Neural cell (in vitro differentiated cells): ENCODE measurements around the gene DGKQ. TPM values are rescaled to one million over a fixed set of nuclear protein-coding genes. Genes with fewer than 3 reads are reported as not detected.

Experiments used
- H2AFZ ChIP-seq: fragments of 200-600, 300-800 bp; sonication (generic), shearing (Covaris generic); 2 replicates; pipeline ENCODE4 v1.6.0; 2014; ENCODE audit warnings: low read depth, mild to moderate bottlenecking, antibody characterized with exemption, low read length, moderate library complexity
- H3F3A ChIP-seq: fragments of 200-600 bp; shearing (Covaris generic); 2 replicates; pipeline ENCODE4 v1.6.1; 2016; ENCODE audit warnings: mild to moderate bottlenecking, moderate library complexity, mixed read lengths, antibody characterized with exemption, low read length; ENCODE audit not compliant: insufficient read depth, poor library complexity, severe bottlenecking
- H3K27ac ChIP-seq: fragments of 200-600, 300-800 bp; sonication (generic), shearing (Covaris generic); 2 replicates; pipeline ENCODE4 v1.5.1; 2014; ENCODE audit warnings: mild to moderate bottlenecking, low read length, moderate library complexity
- H3K27me3 ChIP-seq: fragments of 300-800, 200-600 bp; sonication (generic), shearing (Covaris generic); 2 replicates; pipeline ENCODE4 v1.6.0; 2014; ENCODE audit warnings: mild to moderate bottlenecking, low read depth, low read length, moderate library complexity; ENCODE audit not compliant: insufficient read depth
- H3K36me3 ChIP-seq: fragments of 300-800, 200-600 bp; sonication (generic), shearing (Covaris generic); 2 replicates; pipeline ENCODE4 v1.5.1; 2014; ENCODE audit warnings: mild to moderate bottlenecking, antibody characterized with exemption, low read length, moderate library complexity; ENCODE audit not compliant: insufficient read depth
- H3K4me2 ChIP-seq: fragments of 300-800, 200-600 bp; sonication (generic), shearing (Covaris generic); 2 replicates; pipeline ENCODE4 v1.6.0; 2014; ENCODE audit warnings: mild to moderate bottlenecking, low read length
- H3K4me3 ChIP-seq: fragments of 300-800, 200-600 bp; sonication (generic), shearing (Covaris generic); 2 replicates; pipeline ENCODE4 v1.5.1; 2014; ENCODE audit warnings: mild to moderate bottlenecking, low read length, moderate library complexity
- H3K79me2 ChIP-seq: fragments of 200-600 bp; shearing (Covaris generic); replicated peaks from 2 replicates; pipeline ENCODE4 v1.6.0; 2014; ENCODE audit warnings: mild to moderate bottlenecking, low read length, moderate library complexity; ENCODE audit not compliant: insufficient read depth
- H3K9ac ChIP-seq: fragments of 300-800, 200-600 bp; sonication (generic), shearing (Covaris generic); 2 replicates; pipeline ENCODE4 v1.6.1; 2016; ENCODE audit warnings: mild to moderate bottlenecking, low read length, mixed read lengths
- H3K9me2 ChIP-seq: fragments of 200-600 bp; shearing (Covaris generic); 2 replicates; pipeline ENCODE4 v1.6.1; 2016; ENCODE audit warnings: mild to moderate bottlenecking, low read length, mixed read lengths; ENCODE audit not compliant: insufficient read depth
- H3K9me3 ChIP-seq: fragments of 200-600, 300-800 bp; sonication (generic), shearing (Covaris generic); 2 replicates; pipeline ENCODE4 v1.6.1; 2016; ENCODE audit warnings: mild to moderate bottlenecking, mixed run types, low read length, moderate library complexity, mixed read lengths
- H4K20me1 ChIP-seq: fragments of 200-600 bp; shearing (Covaris generic); 2 replicates; pipeline ENCODE4 v1.6.1; 2016; ENCODE audit warnings: mild to moderate bottlenecking, mixed run types; ENCODE audit not compliant: insufficient read depth
- CTCF ChIP-seq: fragments of 450-650 bp; IDR thresholded peaks from 2 replicates; pipeline ENCODE4 v1.5.1; 2014; ENCODE audit warnings: antibody characterized with exemption, mild to moderate bottlenecking, moderate library complexity; ENCODE audit not compliant: poor library complexity, severe bottlenecking
- EP300 ChIP-seq: fragments of 450-650 bp; conservative IDR thresholded peaks from 2 replicates; pipeline ENCODE4 v1.6.1; 2014; ENCODE audit warnings: antibody characterized with exemption, mild to moderate bottlenecking, moderate library complexity; ENCODE audit not compliant: poor library complexity, severe bottlenecking
- EZH2 ChIP-seq: fragments of 200-600, 300-800 bp; shearing (Covaris generic), sonication (generic); IDR thresholded peaks from 2 replicates; pipeline ENCODE4 v1.6.1; 2014; ENCODE audit warnings: antibody characterized with exemption, low read length, borderline replicate concordance, mild to moderate bottlenecking; ENCODE audit not compliant: insufficient read depth, poor library complexity, severe bottlenecking
- MXI1 ChIP-seq: fragments of 450-650 bp; conservative IDR thresholded peaks from 2 replicates; pipeline ENCODE4 v1.6.1; 2014; ENCODE audit warnings: antibody characterized with exemption, mild to moderate bottlenecking; ENCODE audit not compliant: poor library complexity, severe bottlenecking
- POLR2AphosphoS5 ChIP-seq: IDR thresholded peaks from 2 replicates; pipeline ENCODE4 v1.6.1; 2012
- RAD21 ChIP-seq: fragments of 450-650 bp; conservative IDR thresholded peaks from 2 replicates; pipeline ENCODE4 v1.6.1; 2014; ENCODE audit warnings: antibody characterized with exemption, mild to moderate bottlenecking, moderate library complexity
- SMC3 ChIP-seq: fragments of 450-650 bp; conservative IDR thresholded peaks from 2 replicates; pipeline ENCODE4 v1.6.1; 2014; ENCODE audit warnings: antibody characterized with exemption, mild to moderate bottlenecking, moderate library complexity; ENCODE audit not compliant: poor library complexity
- TAF1 ChIP-seq: IDR thresholded peaks from 2 replicates; pipeline ENCODE4 v1.6.1; 2012; ENCODE audit warnings: low read depth
- polyA plus RNA-seq: library from polyadenylated mRNA; depleted of rRNA; stranded (reverse); fragments of >200 nt; gene quantifications from 2 replicates; pipeline ENCODE4 v1.2.3, GENCODE V29; 2014
- TF ChIP-seq, protein P1 (sequence below): IDR thresholded peaks from 2 replicates; pipeline ENCODE4 v1.6.1; 2012; ENCODE audit warnings: borderline replicate concordance

DGKQ gene
- polyA plus RNA-seq, 1 donor from 2014 or later = 32.4 TPM

GRCh38 chr4:1003271-1004070 is 30.1 kb upstream of the DGKQ start:
- TF ChIP-seq SMC3 (no peak), MXI1 (no peak), EZH2 (no peak), TAF1 (no peak), RAD21 (no peak), CTCF (no peak), POLR2AphosphoS5 (no peak), EP300 (no peak)
- TF ChIP-seq, protein P1, sequence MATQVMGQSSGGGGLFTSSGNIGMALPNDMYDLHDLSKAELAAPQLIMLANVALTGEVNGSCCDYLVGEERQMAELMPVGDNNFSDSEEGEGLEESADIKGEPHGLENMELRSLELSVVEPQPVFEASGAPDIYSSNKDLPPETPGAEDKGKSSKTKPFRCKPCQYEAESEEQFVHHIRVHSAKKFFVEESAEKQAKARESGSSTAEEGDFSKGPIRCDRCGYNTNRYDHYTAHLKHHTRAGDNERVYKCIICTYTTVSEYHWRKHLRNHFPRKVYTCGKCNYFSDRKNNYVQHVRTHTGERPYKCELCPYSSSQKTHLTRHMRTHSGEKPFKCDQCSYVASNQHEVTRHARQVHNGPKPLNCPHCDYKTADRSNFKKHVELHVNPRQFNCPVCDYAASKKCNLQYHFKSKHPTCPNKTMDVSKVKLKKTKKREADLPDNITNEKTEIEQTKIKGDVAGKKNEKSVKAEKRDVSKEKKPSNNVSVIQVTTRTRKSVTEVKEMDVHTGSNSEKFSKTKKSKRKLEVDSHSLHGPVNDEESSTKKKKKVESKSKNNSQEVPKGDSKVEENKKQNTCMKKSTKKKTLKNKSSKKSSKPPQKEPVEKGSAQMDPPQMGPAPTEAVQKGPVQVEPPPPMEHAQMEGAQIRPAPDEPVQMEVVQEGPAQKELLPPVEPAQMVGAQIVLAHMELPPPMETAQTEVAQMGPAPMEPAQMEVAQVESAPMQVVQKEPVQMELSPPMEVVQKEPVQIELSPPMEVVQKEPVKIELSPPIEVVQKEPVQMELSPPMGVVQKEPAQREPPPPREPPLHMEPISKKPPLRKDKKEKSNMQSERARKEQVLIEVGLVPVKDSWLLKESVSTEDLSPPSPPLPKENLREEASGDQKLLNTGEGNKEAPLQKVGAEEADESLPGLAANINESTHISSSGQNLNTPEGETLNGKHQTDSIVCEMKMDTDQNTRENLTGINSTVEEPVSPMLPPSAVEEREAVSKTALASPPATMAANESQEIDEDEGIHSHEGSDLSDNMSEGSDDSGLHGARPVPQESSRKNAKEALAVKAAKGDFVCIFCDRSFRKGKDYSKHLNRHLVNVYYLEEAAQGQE = no peak
- H3K4me3 ChIP-seq = no peak overlapping the region
- H3K4me2 ChIP-seq = no peak overlapping the region

GRCh38 chr4:1002631-1003251 is 29.4 kb upstream of the DGKQ start:
- Histone ChIP-seq H2AFZ (no peak overlapping the region), H3K4me2 (no peak overlapping the region), H3K27me3 (peaks cover 57% of the 10 kb centered on the region), H3F3A (no peaks in the 10 kb centered on the region), H3K9me3 (peaks cover 4% of the 10 kb centered on the region), H3K79me2 (no peaks in the 10 kb centered on the region), H3K9me2 (no peaks in the 10 kb centered on the region), H3K9ac (no peak overlapping the region), H3K27ac (no peak overlapping the region), H4K20me1 (no peaks in the 10 kb centered on the region), H3K4me3 (no peak overlapping the region), H3K36me3 (no peaks in the 10 kb centered on the region)
- TF ChIP-seq EZH2 (no peak), TAF1 (no peak), MXI1 (no peak), EP300 (no peak), CTCF (no peak)

More at GRCh38 chr4:1003271-1004070, 30.1 kb upstream of the DGKQ start:
- peaks cover 55% of the 10 kb centered on the region for H3K27me3 ChIP-seq
- no peaks in the 10 kb centered on the region for H4K20me1 ChIP-seq
- H3K9me2 ChIP-seq = no peaks in the 10 kb centered on the region
- H3K9ac ChIP-seq = no peak overlapping the region
- H3F3A ChIP-seq = no peaks in the 10 kb centered on the region
- no peak overlapping the region for H2AFZ ChIP-seq
- H3K27ac ChIP-seq = no peak overlapping the region
- no peaks in the 10 kb centered on the region for H3K36me3 ChIP-seq
- no peaks in the 10 kb centered on the region for H3K79me2 ChIP-seq
- peaks cover 4% of the 10 kb centered on the region for H3K9me3 ChIP-seq
